T47D (cell line): ENCODE data around the gene BCAS3.
"Not testable (repeated sequence)": the region's sequence is repeated elsewhere in the genome, so short reads cannot be mapped to it uniquely, and the experiment has no call there.

ENCODE experiments used
- DNase-seq, 2 experiments: peaks; one replicate each; pipeline versions ENCODE4 v3.0.0 to v3.0.0-alpha.2; 2011 to 2012; ENCODE audit warnings: low read depth in 1 of 2, low spot score in 1 of 2
- JUND ChIP-seq: IDR thresholded peaks from 2 replicates; pipeline ENCODE4 v1.6.1; 2012; ENCODE audit warnings: low read depth
- in situ Hi-C: cut with HindIII; loops from 2 replicates; pipeline ENCODE4 v1.10.0; 2016; ENCODE audit warnings: low sequenced_read_pairs, low pct_unique_long_range_greater_than_20kb

The BCAS3 gene

GRCh38 chr17:60840456-60840855 is 162.8 kb downstream of the BCAS3 start:
- TF ChIP-seq JUND: no peak
- in situ Hi-C loops: no loop called here
- DNase-seq: no peak

- in situ Hi-C loops: no loop called here
- no peak for DNase-seq
- no peak for TF ChIP-seq JUND
Measured at GRCh38 chr17:60845012-60845411, 167.4 kb downstream of the BCAS3 start.

- DNase-seq: no peak
- no peak for TF ChIP-seq JUND
- in situ Hi-C loops: no loop called here
Measured at GRCh38 chr17:60846175-60846574, 168.5 kb downstream of the BCAS3 start.

GRCh38 chr17:60851181-60851580 is 173.5 kb downstream of the BCAS3 start:
- peak in 1 of 2 experiments; percentile 13 for DNase-seq
- in situ Hi-C loops: no loop called here
- TF ChIP-seq JUND: no peak

GRCh38 chr17:60857556-60858080 is 180.0 kb downstream of the BCAS3 start:
- in situ Hi-C loops: no loop called here
- TF ChIP-seq JUND: no peak
- no peak for DNase-seq

GRCh38 chr17:60862482-60862881 is 184.8 kb downstream of the BCAS3 start:
- DNase-seq: no peak
- no peak for TF ChIP-seq JUND
- in situ Hi-C loops: no loop called here

GRCh38 chr17:60863892-60864707 is 186.4 kb downstream of the BCAS3 start:
- no peak for TF ChIP-seq JUND
- no peak for DNase-seq
- in situ Hi-C loops: no loop called here

GRCh38 chr17:60864708-60865005 is 187.0 kb downstream of the BCAS3 start:
- DNase-seq: no peak
- in situ Hi-C loops: no loop called here

GRCh38 chr17:60874772-60875171 is 197.1 kb downstream of the BCAS3 start:
- in situ Hi-C loops: no loop called here
- TF ChIP-seq JUND: no peak
- no peak for DNase-seq

More at GRCh38 chr17:60864708-60865005, 187.0 kb downstream of the BCAS3 start:
- no peak for TF ChIP-seq JUND

GRCh38 chr17:60886731-60887613 is 209.3 kb downstream of the BCAS3 start:
- in situ Hi-C loops, DNase-seq: not testable (repeated sequence)

- no peak for TF ChIP-seq JUND
- no peak for DNase-seq
- in situ Hi-C loops: no loop called here
Measured at GRCh38 chr17:60887614-60888028, 210.0 kb downstream of the BCAS3 start.

GRCh38 chr17:60888812-60889709 is 211.4 kb downstream of the BCAS3 start:
- in situ Hi-C loops: no loop called here
- no peak for DNase-seq

More at GRCh38 chr17:60888812-60889709, 211.4 kb downstream of the BCAS3 start:
- TF ChIP-seq JUND: no peak
